CD4-positive, alpha-beta T cell (primary cell): ENCODE measurements around the gene HSD17B11. TPM values are rescaled to one million over a fixed set of nuclear protein-coding genes. Genes with fewer than 3 reads are reported as not detected.
A peak's percentile ranks its signal among the peaks of the same experiment; 100 is the strongest.

ENCODE experiments used
- ATAC-seq: fragments of 200-7000 bp; cut with Tn5 transposase; one replicate; pipeline ENCODE4 v1.10.0; 2022; ENCODE audit warnings: mild to moderate bottlenecking; ENCODE audit not compliant: poor library complexity
- CTCF ChIA-PET: fragments of 350-600 bp; sonication (Branson Sonifier 250); formaldehyde crosslinking; loops from one replicate; lab custom pipeline; 2021; ENCODE audit warnings: antibody characterized with exemption, inconsistent platforms; lab: Charles Lee
- POLR2A ChIA-PET: fragments of 350-600 bp; sonication (Branson Sonifier 250); formaldehyde crosslinking; loops from one replicate; lab custom pipeline; 2021; ENCODE audit warnings: antibody characterized with exemption, inconsistent platforms; lab: Charles Lee
- DNase-seq, 14 experiments: peaks; one replicate each; pipeline ENCODE4 v3.0.0-alpha.2; 2013 to 2020; ENCODE audit warnings: mixed read lengths in 2 of 14
- H3K27ac ChIP-seq, 2 donors: one replicate each; pipeline versions ENCODE4 v1.5.1 to v1.7.0; 2013; ENCODE audit warnings: low read length in 2 of 2, low read depth in 1 of 2, mild to moderate bottlenecking in 1 of 2
- H3K27me3 ChIP-seq, 2 experiments: 1 replicate in 1 of 2; 2 replicates in 1 of 2; pipeline versions ENCODE4 v1.6.1 to v1.7.0; 2013; ENCODE audit warnings: low read length in 2 of 2, control low read depth in 1 of 2, mild to moderate bottlenecking in 1 of 2, moderate library complexity in 1 of 2; ENCODE audit not compliant: insufficient read depth in 2 of 2, control insufficient read depth in 1 of 2
- H3K36me3 ChIP-seq: one replicate; pipeline ENCODE4 v1.6.1; 2013; ENCODE audit warnings: low read length, control low read depth; ENCODE audit not compliant: insufficient read depth
- H3K4me1 ChIP-seq: one replicate; pipeline ENCODE4 v1.6.1; 2013; ENCODE audit warnings: low read length, control low read depth; ENCODE audit not compliant: insufficient read depth
- H3K4me3 ChIP-seq: one replicate; pipeline ENCODE4 v1.5.1; 2013; ENCODE audit warnings: mild to moderate bottlenecking, low read length, moderate library complexity
- H3K9me3 ChIP-seq, 2 experiments: 1 replicate in 1 of 2; 2 replicates in 1 of 2; pipeline versions ENCODE4 v1.6.1 to v1.7.0; 2013; ENCODE audit warnings: low read length in 2 of 2, mild to moderate bottlenecking in 2 of 2, control low read depth in 1 of 2, moderate library complexity in 1 of 2; ENCODE audit not compliant: control insufficient read depth in 1 of 2, insufficient read depth in 1 of 2
- H3K27ac Mint-ChIP-seq: one replicate; pipeline ENCODE4 v1.8.0; 2020; ENCODE audit warnings: mixed read lengths
- H3K27me3 Mint-ChIP-seq: one replicate; pipeline ENCODE4 v1.8.0; 2021; ENCODE audit warnings: mixed read lengths
- H3K36me3 Mint-ChIP-seq: one replicate; pipeline ENCODE4 v1.8.0; 2021; ENCODE audit warnings: low read depth, mixed read lengths
- H3K4me1 Mint-ChIP-seq: one replicate; pipeline ENCODE4 v1.8.0; 2021; ENCODE audit warnings: low read depth, mixed read lengths
- H3K4me3 Mint-ChIP-seq: one replicate; pipeline ENCODE4 v1.8.0; 2020; ENCODE audit warnings: mild to moderate bottlenecking, mixed read lengths
- H3K9me3 Mint-ChIP-seq: one replicate; pipeline ENCODE4 v1.8.0; 2020; ENCODE audit warnings: mixed read lengths
- CTCF ChIP-seq: fragments of 200-600 bp; IDR thresholded peaks from one replicate; pipeline ENCODE4 v1.8.0; 2022; ENCODE audit warnings: antibody characterized with exemption, mild to moderate bottlenecking
- intact Hi-C, 2 experiments: fragments of 100-400 bp; cut with DNase I in 1 of 2; cut with micrococcal nuclease in 1 of 2; formaldehyde crosslinking; loops; one replicate each; pipeline versions ENCODE4 v1.15.1 to v1.9.0; 2023 to 2025; cut with DNase I, micrococcal nuclease
- total RNA-seq, 174 experiments: library from RNA in 2 of 174; stranded (reverse) in 2 of 174; gene quantifications; one replicate each; pipeline ENCODE4 v1.2.3 and lab custom pipeline; 2021 to 2026

Gene HSD17B11
- total RNA-seq, 2 experiments from 2014 or later: 34.9 to 36.5 TPM

DNA sequence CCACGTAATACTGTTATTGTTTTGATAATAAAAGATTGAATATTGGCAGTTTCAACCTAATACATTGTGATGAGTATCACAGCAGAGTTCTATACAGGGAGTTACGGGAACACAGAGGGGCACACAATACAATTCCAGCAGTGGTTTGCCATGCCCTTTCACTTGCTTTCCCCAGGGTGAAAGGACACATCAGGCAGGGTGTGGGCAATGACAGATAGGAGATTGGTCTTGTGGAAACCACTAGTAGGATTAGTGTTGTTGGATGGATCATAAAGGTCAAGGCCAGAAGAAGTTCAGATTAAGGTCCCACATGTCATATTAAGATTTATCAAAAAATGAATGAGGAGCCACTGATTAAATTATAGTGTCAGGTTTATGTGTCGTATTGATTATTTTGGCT, 8.1 kb downstream of the HSD17B11 start:
- ChIA-PET CTCF (interaction anchor here (1.7 kb wide), 1 partner anchor 8 kb away, joined by 7 read pairs; the partner anchor contains the start of gene HSD17B11), POLR2A (interaction anchor here (1.7 kb wide), 1 partner anchor 8 kb away, joined by 9 read pairs; the partner anchor contains the start of gene HSD17B11)
- Mint-ChIP-seq H3K4me1 (peaks cover 42% of the 10 kb centered on the region), H3K27ac (peak overlapping the region; percentile 14), H3K36me3 (peaks cover 59% of the 10 kb centered on the region), H3K27me3 (no peaks in the 10 kb centered on the region), H3K4me3 (no peak overlapping the region), H3K9me3 (no peaks in the 10 kb centered on the region)
- Histone ChIP-seq H3K4me1 (peaks cover 10% of the 10 kb centered on the region), H3K9me3 (no peaks in the 10 kb centered on the region), H3K4me3 (no peak overlapping the region), H3K27ac (no peak overlapping the region), H3K36me3 (peaks cover 20% of the 10 kb centered on the region), H3K27me3 (no peaks in the 10 kb centered on the region)
- DNase-seq (no peak), ATAC-seq (no peak)
- TF ChIP-seq CTCF: no peak
- intact Hi-C loops: no loop called here

DNA sequence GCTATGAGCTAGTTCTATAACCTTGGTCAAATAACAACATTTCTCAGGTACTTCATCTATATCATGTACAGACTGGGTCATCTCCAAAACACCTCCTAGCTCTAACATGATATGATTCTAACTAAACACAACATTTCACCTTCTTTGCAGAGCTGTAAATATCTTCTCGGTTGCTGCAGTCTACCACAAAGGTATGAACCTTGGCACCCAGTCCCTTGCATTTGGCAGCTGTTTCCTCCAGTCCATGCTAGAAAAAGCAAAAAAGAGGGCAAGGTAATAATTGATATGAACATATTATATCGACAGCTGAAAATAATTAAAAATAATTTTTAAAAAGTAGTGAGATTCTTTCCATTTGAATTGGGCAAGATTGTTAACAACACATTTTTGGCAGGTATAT, 8.9 kb downstream of the HSD17B11 start:
- Histone ChIP-seq H3K4me3 (no peak overlapping the region), H3K36me3 (peaks cover 22% of the 10 kb centered on the region), H3K27ac (no peak overlapping the region), H3K27me3 (no peaks in the 10 kb centered on the region), H3K4me1 (peaks cover 5% of the 10 kb centered on the region), H3K9me3 (no peaks in the 10 kb centered on the region)
- ATAC-seq: no peak
- peaks cover 58% of the 10 kb centered on the region for H3K36me3 Mint-ChIP-seq
- no peak for DNase-seq
- H3K27ac Mint-ChIP-seq: no peak overlapping the region
- H3K4me3 Mint-ChIP-seq: no peak overlapping the region
- CTCF ChIA-PET: interaction anchor here (1.7 kb wide), 1 partner anchor 9 kb away, joined by 7 read pairs; the partner anchor contains the start of gene HSD17B11
- peaks cover 33% of the 10 kb centered on the region for H3K4me1 Mint-ChIP-seq
- no peak for TF ChIP-seq CTCF
- intact Hi-C loops: no loop called here
- H3K27me3 Mint-ChIP-seq: no peaks in the 10 kb centered on the region
- no peaks in the 10 kb centered on the region for H3K9me3 Mint-ChIP-seq
- POLR2A ChIA-PET: interaction anchor here (1.7 kb wide), 1 partner anchor 9 kb away, joined by 9 read pairs; the partner anchor contains the start of gene HSD17B11

GRCh38 chr4:87377816-87378215, 13.2 kb downstream of the HSD17B11 start:
- Histone ChIP-seq H3K36me3 (peaks cover 38% of the 10 kb centered on the region), H3K27ac (no peak overlapping the region), H3K9me3 (no peaks in the 10 kb centered on the region), H3K27me3 (no peaks in the 10 kb centered on the region), H3K4me3 (no peak overlapping the region), H3K4me1 (no peaks in the 10 kb centered on the region)
- ChIA-PET POLR2A (interaction anchor here (1.3 kb wide), 1 partner anchor 13 kb away, joined by 4 read pairs; the partner anchor contains the start of gene HSD17B11), CTCF (interaction anchor here (2.7 kb wide), 1 partner anchor 14 kb away, joined by 20 read pairs; the partner anchor contains the start of gene HSD17B11)
- Mint-ChIP-seq H3K4me3 (no peak overlapping the region), H3K27me3 (no peaks in the 10 kb centered on the region), H3K4me1 (peaks cover 2% of the 10 kb centered on the region), H3K27ac (no peak overlapping the region), H3K9me3 (no peaks in the 10 kb centered on the region), H3K36me3 (peaks cover 65% of the 10 kb centered on the region)
- intact Hi-C loops: no loop called here
- TF ChIP-seq CTCF: no peak
- DNase-seq (peak in 2 of 14 experiments; percentile 36 to 55), ATAC-seq (no peak)
